GM03348 (cell line): ENCODE data around the gene UXS1.

Experiments used
- DNase-seq: peaks from one replicate; pipeline ENCODE4 v3.0.0; 2012; ENCODE audit warnings: low spot score

UXS1 gene

DNA sequence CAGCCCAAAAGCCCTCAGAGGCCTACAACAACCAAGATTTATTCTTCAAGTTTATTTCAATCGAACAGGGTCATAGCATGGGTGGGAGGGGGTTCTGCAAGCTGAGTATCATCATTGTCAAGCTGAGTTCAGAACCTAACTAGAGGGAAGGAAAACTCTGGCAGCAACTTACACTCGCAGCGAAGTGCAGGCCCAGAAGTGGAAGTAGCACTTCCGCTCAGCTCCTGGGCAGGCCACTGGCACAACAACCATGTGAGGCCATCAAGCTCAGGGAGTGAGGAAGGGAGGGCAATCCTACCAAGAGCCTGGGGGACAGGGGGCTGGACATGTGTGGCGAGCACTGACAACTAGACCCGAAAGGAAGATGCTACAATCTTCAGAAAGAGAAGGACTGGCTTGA is 4.8 kb downstream of the UXS1 start:
- no peak for DNase-seq

DNA sequence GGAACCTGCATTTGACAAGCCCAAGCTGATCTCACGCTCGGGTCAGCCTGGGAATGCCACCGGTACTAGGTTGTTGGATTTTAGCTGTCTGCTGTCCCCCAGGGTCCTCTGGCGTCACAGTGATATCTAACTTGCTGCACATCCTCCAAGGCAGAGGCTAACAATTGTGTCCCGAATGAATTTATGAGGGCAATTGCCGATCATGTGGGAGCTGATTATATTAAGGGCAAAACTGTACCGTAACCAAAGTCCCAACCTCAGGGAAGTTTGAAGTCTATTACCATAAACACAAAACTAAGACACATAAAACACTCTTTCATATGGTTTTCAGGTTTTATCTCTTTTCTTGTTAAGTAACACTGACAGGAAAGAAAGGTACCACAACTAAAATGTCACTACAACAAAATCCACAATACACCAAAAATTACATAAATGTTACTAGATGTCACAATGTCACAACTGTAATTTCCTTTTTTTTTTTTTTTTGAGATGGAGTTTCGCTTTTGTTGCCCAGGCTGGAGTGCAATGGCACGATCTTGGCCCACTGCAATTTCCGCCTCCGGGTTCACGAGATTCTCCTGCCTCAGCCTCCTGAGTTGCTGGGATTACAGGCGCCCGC is 6.7 kb downstream of the UXS1 start:
- DNase-seq: no peak

DNA sequence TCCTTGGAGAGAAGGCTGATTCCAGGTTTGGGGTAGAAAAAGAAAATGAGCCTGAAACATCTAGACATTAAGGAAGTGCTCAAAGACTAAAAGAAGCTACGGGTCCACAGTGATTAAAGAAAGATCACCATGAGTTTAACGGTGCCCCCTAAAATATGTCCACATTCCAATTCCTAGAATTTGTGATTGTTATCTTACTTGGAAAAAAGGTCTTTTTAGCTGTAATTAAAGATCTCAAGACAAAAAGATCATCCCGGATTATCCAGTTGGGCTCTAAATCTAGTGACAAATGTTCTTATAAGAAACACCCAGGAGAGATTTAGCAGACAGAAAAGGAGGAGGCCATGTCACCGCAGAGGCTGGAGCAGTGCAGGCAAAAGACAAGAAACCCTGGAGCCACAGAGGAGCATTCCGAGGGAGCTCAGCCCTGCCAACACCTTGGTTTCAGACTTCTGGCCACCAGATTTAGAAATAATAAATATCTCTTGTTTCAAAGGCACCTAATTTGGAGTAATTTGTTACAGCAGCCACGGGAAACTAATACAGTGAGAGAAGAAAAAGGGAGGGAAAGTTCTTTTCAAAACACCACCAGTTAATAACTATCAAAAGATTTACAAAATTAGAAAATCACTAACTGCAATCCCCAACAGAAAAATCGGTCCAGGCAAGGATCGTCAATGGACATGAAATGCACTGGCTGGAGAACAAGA is 8.5 kb downstream of the UXS1 start:
- DNase-seq: no peak

DNA sequence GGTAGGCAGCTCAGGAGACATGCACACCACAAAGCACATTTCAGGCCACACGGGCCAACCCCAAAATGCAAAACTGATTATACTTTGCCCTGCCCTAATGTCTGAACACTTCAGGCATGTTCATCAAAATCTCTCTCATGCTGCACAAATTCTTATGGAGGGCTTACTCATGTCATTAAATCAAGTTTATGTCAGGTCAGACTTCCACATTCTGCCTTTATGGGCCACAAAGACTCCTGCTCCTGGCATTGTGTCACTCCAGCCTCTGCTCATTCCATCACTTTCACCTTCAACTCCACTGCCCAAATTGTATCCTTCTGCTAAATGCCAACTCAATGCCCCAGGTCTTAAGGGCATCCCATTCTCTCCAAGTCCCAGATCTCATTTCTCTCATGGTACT is 9.2 kb downstream of the UXS1 start:
- DNase-seq: no peak

DNA sequence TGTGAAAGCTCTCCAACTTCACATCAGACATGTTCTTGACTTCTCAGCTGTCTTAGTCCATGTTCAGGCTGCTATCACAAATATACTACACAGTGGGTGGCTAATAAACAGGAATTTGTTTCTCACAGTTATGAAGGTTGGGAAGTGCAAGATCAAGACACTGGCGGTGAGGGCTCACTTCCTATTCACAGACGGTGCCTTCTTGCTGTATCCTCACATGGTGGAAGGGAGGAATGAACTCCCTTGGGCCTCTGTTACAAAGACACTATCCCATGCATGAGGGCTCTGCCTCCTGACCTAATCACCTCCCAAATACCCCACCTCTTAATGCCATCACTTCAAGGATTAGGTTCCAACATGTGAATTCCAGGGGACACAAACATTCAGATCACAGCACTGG is 9.7 kb downstream of the UXS1 start:
- no peak for DNase-seq

DNA sequence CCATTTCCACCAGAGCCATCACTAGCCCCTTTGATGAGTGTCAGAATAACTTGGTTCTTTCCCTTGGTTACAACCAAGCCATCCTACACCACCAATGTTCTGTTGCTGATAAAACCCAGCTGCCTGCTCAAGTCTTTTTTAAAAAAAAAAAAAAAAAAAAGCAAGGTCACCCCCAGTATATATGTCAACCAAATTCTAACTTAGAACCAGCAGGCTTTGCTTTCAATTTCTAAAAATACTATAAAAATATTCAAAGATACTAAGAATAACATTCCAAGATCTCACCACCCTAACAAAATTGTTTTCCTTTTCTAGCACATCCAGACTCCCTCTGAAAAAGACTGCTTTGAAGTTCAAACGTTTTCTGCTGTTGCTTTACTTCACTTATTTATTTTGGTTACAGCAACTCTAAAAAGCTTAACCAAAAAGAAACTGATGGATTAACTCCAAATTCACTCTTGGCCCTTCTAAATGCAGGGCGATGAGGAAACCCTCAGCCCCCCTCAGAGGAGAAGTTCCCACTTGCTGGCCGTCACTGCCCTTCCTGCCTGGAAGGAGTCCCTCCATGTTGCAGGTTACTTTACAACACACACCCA is 10.9 kb downstream of the UXS1 start:
- no peak for DNase-seq

DNA sequence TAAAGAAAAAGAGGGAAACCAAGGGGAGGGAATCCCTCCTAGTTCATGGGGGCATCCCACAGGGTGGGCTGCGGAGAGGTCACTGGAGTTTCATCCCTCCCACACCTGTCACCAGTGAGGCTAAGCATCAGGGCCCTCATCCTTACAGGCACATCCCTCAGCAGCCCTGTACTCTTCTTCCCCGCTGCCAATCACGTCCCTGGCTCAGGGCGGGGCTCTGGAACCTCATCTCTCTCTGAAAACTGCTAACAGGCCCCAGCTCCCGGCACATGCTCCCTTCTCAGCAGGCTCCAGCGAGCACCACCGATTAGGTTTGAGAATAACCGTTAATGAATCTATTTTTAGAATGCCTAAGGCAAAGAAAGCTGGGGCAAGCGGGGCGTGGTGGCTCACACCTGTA is 13.0 kb downstream of the UXS1 start:
- DNase-seq: no peak

DNA sequence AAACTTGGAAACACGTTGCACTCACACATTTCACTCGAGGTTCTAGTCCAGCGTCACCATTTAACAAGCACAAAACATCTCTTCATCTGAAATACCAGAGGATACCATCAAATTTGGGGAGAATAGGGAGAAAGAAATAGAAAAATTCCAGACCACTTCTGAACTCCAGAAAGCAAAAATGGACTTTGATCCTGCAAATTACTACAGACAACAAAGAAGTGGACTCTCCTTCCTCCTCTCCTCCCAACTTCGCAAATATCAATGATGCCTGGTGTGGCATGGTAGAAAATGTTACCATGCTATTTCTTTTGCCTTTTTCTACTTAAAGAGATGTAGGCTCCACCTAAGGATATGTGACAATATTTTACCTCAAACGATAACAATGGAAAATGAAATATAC is 13.5 kb downstream of the UXS1 start:
- DNase-seq: no peak

DNA sequence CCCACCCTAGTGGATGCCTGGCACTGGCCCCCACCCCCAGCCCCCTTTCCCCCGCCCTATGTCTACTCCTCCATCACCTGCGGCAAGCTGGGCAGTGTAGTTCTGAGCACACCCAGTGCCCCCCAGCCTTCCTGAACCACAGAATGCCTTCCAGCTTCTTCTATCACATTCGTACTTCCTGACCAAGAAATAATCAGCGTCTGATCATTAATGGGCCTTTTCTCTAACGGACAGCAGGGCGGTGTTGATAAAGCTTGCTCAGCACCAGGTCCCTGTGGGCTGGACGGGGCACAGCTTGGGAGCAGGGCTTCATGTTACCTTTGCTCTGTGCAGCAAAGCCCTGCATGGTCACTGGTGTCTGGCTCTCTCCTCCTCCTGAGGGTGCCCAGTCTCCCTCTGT is 15.4 kb downstream of the UXS1 start:
- DNase-seq: no peak

DNA sequence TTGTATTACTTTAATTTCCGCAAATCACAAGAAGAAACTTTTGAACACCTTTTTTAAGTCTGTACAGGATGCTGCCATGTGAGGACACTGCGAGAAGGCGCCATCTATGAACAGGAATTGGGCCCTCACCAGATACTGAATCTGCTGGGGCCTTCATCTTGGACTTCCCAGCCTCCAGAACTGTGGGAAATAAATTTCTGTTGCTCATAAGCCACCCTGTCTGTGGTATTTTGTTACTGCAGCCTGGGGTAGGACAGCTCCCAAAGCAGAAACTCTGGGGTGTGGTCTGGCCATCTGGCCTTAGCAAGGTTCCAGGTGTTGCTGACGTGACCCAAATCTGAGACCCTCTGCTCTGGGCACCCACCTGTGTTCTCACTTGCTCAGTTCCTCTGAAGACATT is 16.5 kb downstream of the UXS1 start:
- no peak for DNase-seq

DNA sequence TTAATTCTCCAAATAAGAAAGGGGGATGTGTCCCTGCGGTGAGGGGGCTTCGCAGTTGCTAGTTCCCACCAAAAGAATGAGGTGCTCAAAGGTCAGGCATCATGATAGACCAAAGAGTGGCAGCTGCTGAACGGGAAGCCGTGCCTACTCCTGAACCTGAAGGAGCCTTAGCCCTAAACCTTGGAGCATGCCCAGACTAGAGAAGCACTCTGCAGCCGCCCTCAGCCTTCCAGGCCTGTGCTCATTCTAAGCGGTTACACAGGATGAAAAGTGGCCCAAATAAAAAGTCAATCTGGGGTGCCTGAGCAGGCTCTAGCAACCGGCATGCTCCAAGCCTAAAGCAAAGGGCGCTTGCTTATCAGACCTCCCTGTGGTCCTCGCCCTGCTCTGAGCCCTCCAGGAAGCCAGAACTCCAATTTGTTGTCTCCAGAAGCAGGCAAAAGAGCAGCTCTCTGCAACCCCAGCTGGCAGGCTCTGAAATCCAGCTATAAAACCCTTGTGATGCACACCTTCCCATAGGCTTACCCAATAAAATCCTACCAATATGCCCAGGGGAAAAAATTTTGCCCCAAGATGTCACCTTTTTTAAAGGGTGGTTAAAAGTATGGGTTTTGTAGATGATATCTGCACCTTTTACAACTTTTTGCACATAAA is 17.5 kb downstream of the UXS1 start:
- DNase-seq: no peak

DNA sequence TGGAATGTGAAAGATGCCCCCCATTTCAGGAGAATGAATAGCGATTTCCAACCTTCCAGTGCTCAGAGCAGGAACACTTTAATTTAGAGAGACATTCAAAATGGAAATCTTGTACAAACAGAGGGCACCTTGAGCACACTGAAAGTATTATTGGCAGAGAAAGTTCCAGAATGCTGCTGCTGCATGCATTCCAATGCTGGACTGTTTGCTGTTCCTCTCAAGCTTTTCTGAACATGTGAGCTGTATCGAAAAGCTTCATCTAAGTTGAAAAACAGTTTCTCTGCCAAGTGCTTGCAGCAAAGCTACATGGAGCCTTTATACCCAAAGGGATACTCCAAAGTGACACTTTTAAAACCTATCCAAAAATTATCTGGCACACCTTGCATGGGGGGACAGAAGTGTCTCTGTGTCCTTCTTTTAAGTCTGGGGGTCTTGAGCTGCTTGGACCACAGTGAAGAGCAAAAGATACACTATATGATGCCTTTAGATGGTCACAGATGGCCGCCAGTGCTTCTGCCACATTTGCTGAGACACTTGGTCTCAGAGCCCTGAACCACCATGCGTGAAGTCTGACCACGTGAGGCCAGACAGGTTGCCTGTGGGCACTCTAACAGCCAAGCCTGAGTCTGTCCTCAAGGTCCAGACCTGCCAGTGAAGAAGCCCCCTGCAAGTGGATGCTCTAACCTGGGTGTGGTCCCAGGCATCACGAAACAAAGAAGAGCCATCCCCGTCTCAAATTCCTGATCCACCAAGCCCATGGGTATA is 18.8 kb downstream of the UXS1 start:
- no peak for DNase-seq

DNA sequence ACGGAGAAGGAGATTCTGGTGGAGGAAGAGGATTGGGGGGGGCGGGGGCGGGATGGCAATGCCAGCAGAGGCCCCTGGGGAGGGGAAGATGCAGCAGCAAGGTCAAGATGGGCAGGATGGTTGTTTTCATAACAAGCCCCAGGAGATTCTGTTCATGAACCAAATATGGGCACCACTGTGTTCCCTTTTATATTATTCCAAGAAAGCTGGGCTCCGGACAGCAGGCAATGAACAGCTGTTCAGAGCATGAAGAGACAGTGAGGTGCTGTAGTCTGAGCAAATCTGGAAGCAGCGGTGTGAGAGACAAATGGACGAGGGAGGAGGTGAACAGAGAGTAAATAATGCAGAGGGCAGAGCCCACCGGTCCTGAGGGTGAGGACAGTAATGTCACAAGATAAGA is 20.0 kb downstream of the UXS1 start:
- no peak for DNase-seq

DNA sequence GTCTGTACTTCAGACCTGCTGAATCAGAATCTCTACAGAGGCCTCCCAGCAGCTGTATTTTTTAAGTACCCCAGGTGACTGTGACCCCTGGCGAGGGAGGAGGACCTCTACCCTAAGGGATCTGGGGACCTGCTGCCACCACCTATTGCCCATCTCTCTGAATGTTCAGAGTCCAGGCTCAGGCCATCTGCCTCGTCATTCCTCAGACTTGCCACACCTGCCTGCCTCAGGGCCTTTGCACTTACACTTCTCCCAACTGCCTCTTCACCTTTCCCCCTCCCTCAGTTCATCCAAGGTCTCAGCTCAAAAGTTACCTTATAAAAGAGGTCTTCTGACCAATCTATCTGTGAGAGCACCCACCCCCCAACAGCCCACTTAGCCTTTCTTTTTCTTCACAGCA is 21.5 kb downstream of the UXS1 start:
- no peak for DNase-seq

DNA sequence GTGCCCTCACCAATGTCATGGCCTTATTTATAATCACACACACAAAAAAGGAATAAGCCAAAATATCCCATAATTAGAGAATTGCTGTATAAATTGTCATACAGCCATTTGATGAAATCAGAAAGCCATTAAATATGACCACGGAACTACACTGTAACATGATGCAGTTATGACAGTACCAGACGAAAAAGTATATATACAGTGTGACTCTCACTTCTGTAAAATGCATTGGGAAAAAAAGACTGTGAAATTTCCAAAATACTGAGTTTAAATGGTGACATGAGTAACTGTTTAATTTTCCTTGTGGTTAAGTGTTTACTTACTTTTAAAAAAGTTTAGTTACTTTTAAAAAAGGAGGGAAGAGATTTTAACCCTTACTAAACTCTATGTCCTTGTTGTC is 25.4 kb downstream of the UXS1 start:
- no peak for DNase-seq

DNA sequence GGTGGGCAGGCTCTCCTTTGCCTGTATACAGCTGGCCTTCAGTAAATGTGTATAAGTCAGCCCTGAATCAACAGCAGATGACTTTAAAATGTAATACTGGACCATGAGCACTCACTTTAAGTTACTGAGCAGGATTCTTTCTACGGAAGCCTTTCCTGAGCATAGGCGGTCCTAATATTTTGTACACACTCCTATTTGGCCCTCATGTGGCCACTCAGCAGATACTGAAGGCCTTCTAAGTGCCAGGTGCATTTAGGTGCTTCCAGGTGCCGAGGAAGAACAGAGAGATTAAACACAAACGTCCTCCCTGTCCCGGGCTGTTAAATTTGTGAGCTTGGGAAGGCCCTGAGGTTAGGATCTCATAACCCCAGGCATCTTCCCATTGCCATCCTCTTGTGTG is 27.0 kb downstream of the UXS1 start:
- DNase-seq: no peak

DNA sequence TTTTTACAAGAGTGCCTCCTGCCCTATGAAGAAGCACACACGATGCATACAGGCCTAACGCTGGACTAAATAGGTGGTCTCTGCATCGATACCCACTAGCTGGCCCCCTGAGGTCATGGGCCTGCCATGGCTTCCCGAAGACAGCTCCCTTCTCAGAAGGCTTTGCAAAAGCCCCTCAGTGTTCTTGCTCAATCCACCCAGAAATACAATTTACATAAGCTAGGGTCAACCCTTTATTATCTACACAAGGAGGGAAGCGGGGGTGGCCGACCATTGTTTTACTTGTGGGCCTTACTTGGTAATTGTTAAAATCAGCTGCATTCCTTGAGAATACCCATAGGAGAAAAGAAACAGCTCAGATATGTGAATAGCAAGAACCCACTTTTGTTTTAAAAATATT is 28.5 kb downstream of the UXS1 start:
- DNase-seq: no peak

DNA sequence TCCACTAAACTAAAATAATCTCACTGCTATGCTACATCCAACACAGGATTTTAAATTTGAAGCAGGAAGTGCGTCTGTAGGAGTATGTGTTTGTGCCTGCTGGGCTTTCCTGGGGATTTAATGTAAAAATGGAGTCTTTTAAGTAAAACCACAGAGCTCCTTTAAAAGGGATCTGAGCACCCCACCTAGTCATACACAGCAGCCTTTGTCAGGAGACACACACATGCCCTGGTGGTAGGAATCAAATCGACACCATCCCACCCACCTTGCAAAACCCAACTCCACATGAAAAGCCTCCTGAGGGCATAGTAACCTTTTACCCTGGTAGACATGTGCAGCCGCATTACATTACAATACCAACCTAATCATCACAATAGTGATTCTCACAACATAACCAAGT is 29.1 kb downstream of the UXS1 start:
- no peak for DNase-seq

DNA sequence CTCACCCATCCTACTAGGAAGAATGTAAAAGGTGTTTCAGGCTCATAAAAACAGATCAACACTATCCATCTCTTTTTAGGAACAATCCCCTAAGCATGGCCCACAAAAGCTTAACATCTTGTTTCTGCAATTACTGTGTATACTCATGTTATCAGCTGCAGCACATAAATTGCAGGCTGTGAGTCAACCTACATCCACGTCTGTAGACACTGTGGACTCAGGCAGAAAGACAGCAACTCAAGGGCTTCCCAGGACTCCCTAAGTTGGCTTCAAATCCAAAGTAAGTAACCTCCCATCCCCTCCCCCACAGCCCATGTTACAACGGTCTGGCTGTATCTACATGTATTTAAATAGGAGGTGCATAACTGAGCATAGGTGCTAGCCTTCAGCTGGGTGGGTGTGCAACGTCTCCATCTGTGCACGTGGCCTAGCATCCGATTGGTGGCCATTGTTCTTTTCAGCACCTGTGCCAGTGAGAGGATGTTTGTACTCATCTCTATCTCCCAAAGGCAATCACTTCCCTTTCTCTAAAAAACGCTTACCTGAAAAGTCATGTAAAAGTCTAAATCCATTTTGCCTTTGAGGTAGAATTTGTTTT is 30.1 kb downstream of the UXS1 start:
- no peak for DNase-seq

DNA sequence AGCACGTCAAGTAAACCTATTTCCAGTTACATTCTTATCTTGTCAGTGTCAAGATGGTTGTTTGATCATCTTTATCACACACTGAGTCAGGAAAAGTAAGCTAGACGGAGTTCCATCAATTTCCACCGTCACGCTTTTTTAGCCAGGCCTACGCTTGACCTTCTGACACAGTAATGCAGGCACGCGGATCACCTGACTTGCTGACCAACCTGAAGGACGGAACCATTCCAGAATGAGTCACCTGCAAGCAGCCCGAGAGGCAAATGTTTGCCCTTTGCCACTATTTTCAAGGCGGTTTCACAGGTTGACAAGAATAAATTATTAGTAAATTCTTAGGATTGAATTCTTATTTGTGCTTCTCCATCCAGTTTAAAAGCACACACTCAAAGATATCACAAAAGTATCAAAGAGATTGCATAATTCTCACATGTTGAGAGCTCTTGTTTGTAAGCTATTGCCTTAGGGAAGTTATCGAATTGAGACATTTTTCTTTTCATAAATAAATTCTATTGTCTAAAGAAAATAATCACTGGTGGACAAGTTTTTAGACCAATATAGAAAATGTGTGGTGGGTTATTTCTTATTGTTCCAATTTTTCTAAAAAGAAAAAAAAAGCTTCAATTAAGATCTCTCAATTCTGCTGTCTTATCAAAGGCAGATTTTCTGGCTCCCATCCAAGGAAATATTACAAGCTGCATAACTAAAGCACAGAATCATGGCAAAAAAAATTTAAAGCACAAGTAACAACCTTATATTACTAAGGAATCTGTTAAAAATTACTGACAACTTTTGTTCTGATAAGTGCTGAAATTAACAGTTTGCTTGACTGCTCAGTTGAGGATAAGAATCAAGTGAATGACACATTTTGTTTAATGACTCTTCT is 31.9 kb downstream of the UXS1 start:
- no peak for DNase-seq

DNA sequence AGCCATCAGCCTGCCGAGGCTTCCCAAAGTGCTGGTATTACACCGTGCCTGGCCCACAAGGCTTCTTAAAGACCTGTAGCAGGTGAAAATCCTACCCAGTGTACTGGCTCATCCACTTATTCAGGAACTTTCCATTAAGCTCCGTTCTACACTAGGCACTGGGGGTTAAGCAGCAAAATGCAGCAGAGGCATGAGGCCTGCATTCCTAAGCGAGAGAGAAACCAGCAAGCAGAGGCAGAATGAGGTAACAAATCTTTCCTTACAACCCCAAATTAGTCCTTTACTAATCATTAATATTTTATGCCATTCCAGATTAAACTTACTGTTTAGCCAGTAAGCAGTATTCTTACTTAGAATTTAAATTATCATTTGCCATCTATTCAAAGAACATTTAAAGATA is 32.8 kb downstream of the UXS1 start:
- no peak for DNase-seq
